Activated T-cell treated with anti-CD3 and anti-CD28 coated beads, Interleukin-2, amount 50 U/mL, for 24 hours (primary cell): ENCODE measurements around the gene SLC25A34.

Experiments used
- DNase-seq: peaks from one replicate; pipeline ENCODE4 v3.0.0-alpha.2; 2020
- H3K27ac Mint-ChIP-seq: 2 replicates; pipeline ENCODE4 v1.8.0; 2020; ENCODE audit warnings: mild to moderate bottlenecking, mixed read lengths
- H3K27me3 Mint-ChIP-seq: 2 replicates; pipeline ENCODE4 v1.8.0; 2020; ENCODE audit warnings: mixed read lengths
- H3K36me3 Mint-ChIP-seq: 2 replicates; pipeline ENCODE4 v1.8.0; 2020; ENCODE audit warnings: low read depth, mixed read lengths
- H3K4me1 Mint-ChIP-seq: 2 replicates; pipeline ENCODE4 v1.8.0; 2020; ENCODE audit warnings: low read depth, mixed read lengths
- H3K4me3 Mint-ChIP-seq: 2 replicates; pipeline ENCODE4 v1.8.0; 2020; ENCODE audit warnings: mild to moderate bottlenecking, moderate library complexity, mixed read lengths
- H3K9me3 Mint-ChIP-seq: 2 replicates; pipeline ENCODE4 v1.8.0; 2020; ENCODE audit warnings: mixed read lengths

Gene SLC25A34

DNA sequence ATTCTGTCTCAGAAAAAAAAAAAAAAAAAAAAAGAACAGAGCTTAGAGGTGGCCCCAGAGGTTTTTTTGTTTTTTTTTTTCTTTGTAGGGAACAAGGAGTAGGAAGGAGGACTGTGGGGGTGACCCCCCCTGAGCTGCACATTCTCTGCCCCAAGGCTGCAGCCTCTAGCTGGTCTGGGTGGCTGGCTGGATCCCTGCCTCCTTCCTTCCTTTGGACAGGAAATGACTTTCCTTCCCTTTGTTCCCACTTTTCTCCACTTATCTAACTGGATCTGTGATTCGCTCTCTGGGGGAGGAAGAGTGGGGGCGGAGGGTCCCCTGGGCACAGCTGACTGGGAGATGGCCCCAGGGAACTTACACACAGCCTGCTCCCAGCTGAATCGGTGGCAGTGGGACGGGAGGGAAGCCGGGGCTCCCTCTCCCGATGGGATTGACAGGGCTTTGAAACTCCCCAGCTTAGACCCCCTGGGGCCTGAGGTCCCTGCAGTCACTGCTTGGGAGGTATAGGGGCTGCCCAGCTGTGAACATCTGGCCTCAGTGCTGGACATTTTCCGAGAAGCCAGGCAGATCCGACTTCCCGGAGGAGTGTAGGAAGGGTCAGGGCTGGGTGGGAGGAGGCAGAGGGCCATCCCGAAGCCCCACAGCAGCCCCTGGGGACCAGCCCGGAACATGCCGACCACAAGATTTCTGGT, 24.6 kb downstream of the SLC25A34 start:
- no peak for DNase-seq
- H3K9me3 Mint-ChIP-seq: no peaks in the 10 kb centered on the region
- H3K4me3 Mint-ChIP-seq: no peak overlapping the region
- H3K27ac Mint-ChIP-seq: no peak overlapping the region
- no peaks in the 10 kb centered on the region for H3K36me3 Mint-ChIP-seq
- peaks cover 18% of the 10 kb centered on the region for H3K4me1 Mint-ChIP-seq
- H3K27me3 Mint-ChIP-seq: peaks cover 60% of the 10 kb centered on the region

- Mint-ChIP-seq H3K36me3 (no peaks in the 10 kb centered on the region), H3K27me3 (peaks cover 56% of the 10 kb centered on the region), H3K4me3 (no peak overlapping the region), H3K4me1 (peaks cover 13% of the 10 kb centered on the region), H3K27ac (no peak overlapping the region), H3K9me3 (no peaks in the 10 kb centered on the region)
- DNase-seq: no peak
Measured at GRCh38 chr1:15761366-15762128, 25.5 kb downstream of the SLC25A34 start.

DNA sequence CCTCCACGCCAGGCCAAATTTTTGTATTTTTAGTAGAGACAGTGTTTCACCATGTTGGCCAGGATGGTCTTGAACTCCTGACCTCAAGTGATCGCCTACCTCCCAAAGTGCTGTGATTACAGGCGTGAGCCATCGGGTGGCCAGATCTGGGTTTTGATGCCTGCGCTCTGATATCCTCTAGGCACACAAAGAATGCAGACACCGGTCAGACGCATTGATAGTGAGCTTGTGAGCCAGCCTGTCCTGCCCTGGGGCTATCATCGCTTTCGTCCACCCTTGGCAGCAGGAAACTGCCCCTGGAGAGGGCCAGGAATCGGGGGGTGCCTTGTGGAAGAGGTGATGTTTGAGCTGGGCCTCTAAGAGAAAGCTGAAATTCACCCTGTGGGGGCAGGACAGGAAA, 26.5 kb downstream of the SLC25A34 start:
- no peak overlapping the region for H3K27ac Mint-ChIP-seq
- H3K27me3 Mint-ChIP-seq: peaks cover 46% of the 10 kb centered on the region
- no peaks in the 10 kb centered on the region for H3K9me3 Mint-ChIP-seq

GRCh38 chr1:15764269-15764764, 28.3 kb downstream of the SLC25A34 start:
- Mint-ChIP-seq H3K4me3 (no peak overlapping the region), H3K4me1 (peaks cover 2% of the 10 kb centered on the region), H3K27me3 (peaks cover 38% of the 10 kb centered on the region), H3K36me3 (no peaks in the 10 kb centered on the region), H3K27ac (no peak overlapping the region), H3K9me3 (no peaks in the 10 kb centered on the region)
- DNase-seq: no peak

More for the DNA sequence above, 26.5 kb downstream of the SLC25A34 start:
- Mint-ChIP-seq H3K4me1 (peaks cover 5% of the 10 kb centered on the region), H3K4me3 (no peak overlapping the region), H3K36me3 (no peaks in the 10 kb centered on the region)
- DNase-seq: no peak

GRCh38 chr1:15764890-15765289, 28.8 kb downstream of the SLC25A34 start:
- no peaks in the 10 kb centered on the region for H3K9me3 Mint-ChIP-seq
- H3K4me1 Mint-ChIP-seq: no peaks in the 10 kb centered on the region
- H3K27me3 Mint-ChIP-seq: peaks cover 32% of the 10 kb centered on the region

GRCh38 chr1:15765495-15766194, 29.6 kb downstream of the SLC25A34 start:
- Mint-ChIP-seq H3K4me1 (no peaks in the 10 kb centered on the region), H3K27ac (no peak overlapping the region), H3K4me3 (no peak overlapping the region), H3K36me3 (no peaks in the 10 kb centered on the region), H3K9me3 (no peaks in the 10 kb centered on the region), H3K27me3 (peaks cover 29% of the 10 kb centered on the region)
- no peak for DNase-seq

More at GRCh38 chr1:15764890-15765289, 28.8 kb downstream of the SLC25A34 start:
- H3K36me3 Mint-ChIP-seq: no peaks in the 10 kb centered on the region
- no peak for DNase-seq
- no peak overlapping the region for H3K27ac Mint-ChIP-seq
- H3K4me3 Mint-ChIP-seq: no peak overlapping the region

GRCh38 chr1:15767941-15768340, 31.9 kb downstream of the SLC25A34 start:
- Mint-ChIP-seq H3K36me3 (no peaks in the 10 kb centered on the region), H3K4me1 (no peaks in the 10 kb centered on the region), H3K9me3 (no peaks in the 10 kb centered on the region), H3K27ac (no peak overlapping the region), H3K27me3 (peaks cover 18% of the 10 kb centered on the region), H3K4me3 (no peak overlapping the region)
- no peak for DNase-seq

DNA sequence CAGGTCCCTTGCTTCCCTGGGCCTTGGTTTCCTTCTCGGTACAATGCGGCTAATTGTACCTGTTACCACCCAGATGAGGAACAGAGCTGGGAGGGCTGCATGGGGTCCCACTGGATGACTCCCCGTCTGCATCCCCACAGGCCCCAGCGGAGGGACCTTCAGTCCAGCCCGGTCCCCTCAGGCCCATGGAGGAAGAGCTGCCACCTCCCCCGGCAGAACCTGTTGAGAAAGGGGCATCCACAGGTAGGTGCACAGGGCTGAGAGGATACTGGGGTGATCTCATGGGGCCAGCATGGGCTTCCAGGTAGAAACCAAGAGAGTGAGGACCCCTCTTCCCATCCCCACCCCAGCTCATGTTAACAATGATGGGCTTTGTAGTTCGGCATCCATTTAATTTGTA, 32.3 kb downstream of the SLC25A34 start:
- Mint-ChIP-seq H3K27ac (no peak overlapping the region), H3K27me3 (peaks cover 18% of the 10 kb centered on the region), H3K4me1 (no peaks in the 10 kb centered on the region), H3K9me3 (no peaks in the 10 kb centered on the region), H3K4me3 (no peak overlapping the region), H3K36me3 (no peaks in the 10 kb centered on the region)
- no peak for DNase-seq

DNA sequence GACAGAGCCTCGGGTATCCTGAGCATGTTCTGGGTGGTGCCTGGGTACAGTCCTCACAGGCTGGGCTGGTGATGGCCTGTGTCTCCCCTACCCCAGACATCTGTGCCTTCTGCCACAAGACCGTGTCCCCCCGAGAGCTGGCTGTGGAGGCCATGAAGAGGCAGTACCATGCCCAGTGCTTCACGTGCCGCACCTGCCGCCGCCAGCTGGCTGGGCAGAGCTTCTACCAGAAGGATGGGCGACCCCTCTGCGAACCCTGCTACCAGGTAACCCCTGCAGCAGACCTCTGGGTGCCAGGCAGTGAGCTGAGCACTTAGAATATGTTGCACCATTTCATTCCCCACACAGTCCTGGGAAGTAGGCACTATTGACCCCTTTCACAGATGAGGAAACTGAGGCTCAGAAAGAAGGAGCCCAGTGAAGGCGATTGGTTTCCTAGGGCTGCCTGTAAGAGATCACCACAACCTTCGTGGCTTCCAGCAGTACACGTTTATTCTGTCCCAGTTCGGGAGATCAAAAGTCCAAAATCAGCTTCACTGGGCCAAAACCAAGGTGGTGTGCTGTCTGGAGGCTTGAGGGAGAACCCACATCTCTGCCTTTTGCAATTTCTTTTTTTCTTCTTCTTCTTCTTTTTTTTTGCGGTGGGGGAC, 34.4 kb downstream of the SLC25A34 start:
- Mint-ChIP-seq H3K4me1 (no peaks in the 10 kb centered on the region), H3K4me3 (no peak overlapping the region), H3K9me3 (no peaks in the 10 kb centered on the region), H3K27ac (no peak overlapping the region), H3K27me3 (peaks cover 14% of the 10 kb centered on the region), H3K36me3 (no peaks in the 10 kb centered on the region)
- no peak for DNase-seq

- Mint-ChIP-seq H3K36me3 (no peaks in the 10 kb centered on the region), H3K27ac (no peak overlapping the region), H3K4me3 (no peak overlapping the region), H3K27me3 (peaks cover 9% of the 10 kb centered on the region), H3K9me3 (no peaks in the 10 kb centered on the region), H3K4me1 (no peaks in the 10 kb centered on the region)
- DNase-seq: no peak
Measured at GRCh38 chr1:15771836-15772515, 35.9 kb downstream of the SLC25A34 start.

DNA sequence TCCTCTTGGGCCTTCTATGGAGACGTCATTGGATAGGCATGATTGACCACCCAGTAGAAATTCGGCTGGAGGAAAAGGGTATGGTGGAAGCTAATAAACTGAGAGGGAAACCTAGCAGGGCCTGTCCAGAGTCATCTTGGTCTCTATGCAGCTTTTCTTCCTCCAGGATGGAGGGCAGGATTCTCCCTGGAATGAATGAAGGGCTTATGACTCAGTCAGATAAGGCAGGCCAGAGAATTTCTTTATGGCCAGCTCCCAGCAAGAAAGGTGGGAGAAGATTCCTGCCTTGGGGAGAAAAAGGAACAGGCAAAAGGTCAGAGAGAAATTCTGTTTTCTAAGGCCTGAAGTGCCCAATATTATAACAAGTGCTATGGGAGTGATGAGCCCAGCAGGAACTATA, 39.6 kb downstream of the SLC25A34 start:
- H3K27ac Mint-ChIP-seq: no peak overlapping the region
- no peak overlapping the region for H3K4me3 Mint-ChIP-seq
- peaks cover 6% of the 10 kb centered on the region for H3K27me3 Mint-ChIP-seq
- H3K9me3 Mint-ChIP-seq: no peaks in the 10 kb centered on the region
- H3K4me1 Mint-ChIP-seq: no peaks in the 10 kb centered on the region
- H3K36me3 Mint-ChIP-seq: no peaks in the 10 kb centered on the region
- no peak for DNase-seq

GRCh38 chr1:15777909-15778707, 42.0 kb downstream of the SLC25A34 start:
- H3K9me3 Mint-ChIP-seq: no peaks in the 10 kb centered on the region
- H3K4me1 Mint-ChIP-seq: no peaks in the 10 kb centered on the region
- H3K27me3 Mint-ChIP-seq: no peaks in the 10 kb centered on the region
- H3K27ac Mint-ChIP-seq: no peak overlapping the region
- no peak for DNase-seq
- no peak overlapping the region for H3K4me3 Mint-ChIP-seq
- no peaks in the 10 kb centered on the region for H3K36me3 Mint-ChIP-seq

DNA sequence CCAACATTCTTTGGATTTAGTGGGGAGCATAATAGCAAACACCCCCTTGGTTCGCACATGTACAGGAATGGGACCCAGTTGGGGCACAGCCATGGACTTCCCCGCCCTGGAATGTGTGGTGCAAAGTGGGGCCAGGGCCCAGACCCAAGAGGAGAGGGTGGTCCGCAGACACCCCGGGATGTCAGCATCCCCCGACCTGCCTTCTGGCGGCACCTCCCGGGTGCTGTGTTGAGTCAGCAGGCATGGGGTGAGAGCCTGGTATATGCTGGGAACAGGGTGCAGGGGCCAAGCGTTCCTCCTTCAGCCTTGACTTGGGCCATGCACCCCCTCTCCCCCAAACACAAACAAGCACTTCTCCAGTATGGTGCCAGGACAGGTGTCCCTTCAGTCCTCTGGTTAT, 49.6 kb downstream of the SLC25A34 start:
- no peaks in the 10 kb centered on the region for H3K4me1 Mint-ChIP-seq
- no peaks in the 10 kb centered on the region for H3K36me3 Mint-ChIP-seq

More for the DNA sequence above, 49.6 kb downstream of the SLC25A34 start:
- H3K27me3 Mint-ChIP-seq: peaks cover 5% of the 10 kb centered on the region
- no peak overlapping the region for H3K27ac Mint-ChIP-seq
- no peak for DNase-seq
- no peaks in the 10 kb centered on the region for H3K9me3 Mint-ChIP-seq
- H3K4me3 Mint-ChIP-seq: no peak overlapping the region
